ENCODE results near the gene PRKCE.

DNA sequence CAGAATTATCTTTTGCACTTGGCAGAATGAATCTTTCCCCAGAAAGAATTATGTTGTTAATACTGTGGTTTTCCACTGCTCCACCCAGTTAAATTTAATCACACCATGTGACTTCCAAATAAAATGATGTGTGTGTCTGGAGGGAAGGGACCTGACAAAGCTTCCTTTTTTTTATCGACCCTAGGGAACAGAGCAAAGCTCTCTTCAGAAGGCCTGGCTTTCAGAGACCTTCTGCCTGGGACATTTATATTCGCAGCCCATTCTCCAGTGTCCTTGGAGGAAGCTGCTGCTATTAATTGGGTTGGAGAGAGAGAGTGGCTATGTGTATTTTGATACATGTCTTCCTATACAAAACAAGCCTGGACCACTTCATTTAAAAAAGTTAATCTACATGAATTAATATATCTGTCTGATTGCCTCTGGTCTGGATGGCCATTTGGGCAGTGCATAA lies 233.7 kb downstream of the PRKCE start:
- TF ChIP-seq, protein P1, sequence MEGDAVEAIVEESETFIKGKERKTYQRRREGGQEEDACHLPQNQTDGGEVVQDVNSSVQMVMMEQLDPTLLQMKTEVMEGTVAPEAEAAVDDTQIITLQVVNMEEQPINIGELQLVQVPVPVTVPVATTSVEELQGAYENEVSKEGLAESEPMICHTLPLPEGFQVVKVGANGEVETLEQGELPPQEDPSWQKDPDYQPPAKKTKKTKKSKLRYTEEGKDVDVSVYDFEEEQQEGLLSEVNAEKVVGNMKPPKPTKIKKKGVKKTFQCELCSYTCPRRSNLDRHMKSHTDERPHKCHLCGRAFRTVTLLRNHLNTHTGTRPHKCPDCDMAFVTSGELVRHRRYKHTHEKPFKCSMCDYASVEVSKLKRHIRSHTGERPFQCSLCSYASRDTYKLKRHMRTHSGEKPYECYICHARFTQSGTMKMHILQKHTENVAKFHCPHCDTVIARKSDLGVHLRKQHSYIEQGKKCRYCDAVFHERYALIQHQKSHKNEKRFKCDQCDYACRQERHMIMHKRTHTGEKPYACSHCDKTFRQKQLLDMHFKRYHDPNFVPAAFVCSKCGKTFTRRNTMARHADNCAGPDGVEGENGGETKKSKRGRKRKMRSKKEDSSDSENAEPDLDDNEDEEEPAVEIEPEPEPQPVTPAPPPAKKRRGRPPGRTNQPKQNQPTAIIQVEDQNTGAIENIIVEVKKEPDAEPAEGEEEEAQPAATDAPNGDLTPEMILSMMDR (conservative IDR thresholded peaks at IDR 0.05; ENCODE audit: low read length), result no peak
- TF ChIP-seq EZH2phosphoT487 (IDR thresholded peaks at IDR 0.05; ENCODE audit: borderline replicate concordance, low read depth, low read length), result no peak

Data from OCI-LY7 (cell line).